ENCODE measurements around the gene CHURC1.

The CHURC1 gene

DNA sequence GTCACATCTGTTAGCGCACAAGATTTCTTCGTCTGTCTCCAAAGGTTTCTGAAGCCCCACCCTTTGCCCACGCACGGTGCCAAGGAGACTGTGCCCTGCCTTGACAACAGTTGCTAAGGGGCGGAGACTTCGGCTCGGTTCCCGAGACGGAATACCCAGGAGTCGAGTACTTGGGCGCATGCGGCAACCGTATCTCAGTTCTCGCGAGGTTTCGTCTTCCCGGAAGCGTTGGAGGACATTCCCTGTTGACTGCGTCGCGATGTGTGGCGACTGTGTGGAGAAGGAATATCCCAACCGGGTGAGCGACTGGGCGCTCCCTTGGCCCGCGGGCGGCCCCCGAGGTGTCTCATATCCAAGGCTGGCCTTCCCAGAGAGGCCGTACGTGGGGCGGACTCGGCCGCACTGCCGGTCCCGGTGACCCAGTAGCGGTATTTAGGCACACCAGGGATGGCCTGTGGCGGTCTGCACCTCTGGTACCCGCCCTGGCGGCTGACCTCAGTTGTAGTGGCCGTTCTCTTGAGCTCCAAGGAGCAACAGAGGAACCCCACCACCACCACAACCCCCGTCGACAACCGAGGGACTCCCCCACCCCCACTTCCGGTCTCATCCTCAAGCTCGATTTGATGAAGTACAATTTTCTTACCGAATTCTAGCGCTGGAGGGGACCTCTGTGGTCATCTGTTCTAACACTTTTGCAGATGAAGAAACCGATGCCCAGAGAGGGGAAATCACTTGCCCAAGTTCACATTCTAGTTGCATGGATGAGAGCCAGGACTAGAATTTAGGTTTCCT lies at the start of gene CHURC1:
Gene CHURC1 (plus strand): TSS at position 219 of the 792 bp plus-strand sequence. CDS start 41 bp downstream, at position 260.
- FAIRE-seq, result peak; percentile 81

DNA sequence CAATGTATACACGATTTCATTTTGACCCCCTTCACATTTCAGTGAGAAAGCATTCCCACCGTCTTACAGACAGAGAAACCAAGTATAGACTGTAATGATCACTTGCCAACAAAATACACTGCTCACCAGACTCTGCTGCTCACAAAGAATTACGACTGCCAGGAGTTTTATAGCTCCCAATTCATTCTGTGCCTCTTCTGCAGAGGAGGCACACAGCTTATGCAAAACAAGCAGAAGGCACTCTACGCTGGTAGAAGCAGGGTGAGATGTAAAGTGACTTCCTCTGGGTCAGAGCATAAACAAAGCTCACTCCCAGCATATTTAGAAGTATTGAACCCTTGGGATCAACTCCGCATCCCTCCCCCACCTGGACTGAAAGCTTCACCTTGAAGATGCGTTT lies 49.1 kb upstream of the CHURC1 start:
- FAIRE-seq, result no peak

GRCh38 chr14:64865992-64866391 lies 48.3 kb upstream of the CHURC1 start:
- no peak for FAIRE-seq

GRCh38 chr14:64867182-64867581 lies 47.1 kb upstream of the CHURC1 start:
- no peak for FAIRE-seq

DNA sequence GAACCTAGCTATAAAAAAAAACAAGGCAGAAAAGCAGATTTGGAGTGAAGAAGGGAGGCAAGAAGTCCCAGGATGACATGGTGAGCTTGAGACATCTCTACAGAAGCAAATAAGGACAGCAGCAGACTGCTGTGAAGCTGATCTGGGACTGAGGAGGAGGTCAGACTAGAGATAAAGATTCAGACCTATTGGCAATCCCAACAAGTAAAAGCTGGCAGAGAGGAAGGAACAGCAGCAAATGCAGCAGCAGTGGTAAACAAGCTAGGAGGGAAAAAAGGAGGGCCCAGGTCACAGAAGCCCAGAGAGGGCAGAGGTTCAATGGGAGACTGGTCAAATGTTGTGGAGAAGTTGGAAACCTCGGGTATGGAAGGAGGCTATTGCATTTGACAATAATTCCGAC lies 45.9 kb upstream of the CHURC1 start:
- no peak for FAIRE-seq

- no peak for FAIRE-seq
Measured at GRCh38 chr14:64868841-64869240, 45.4 kb upstream of the CHURC1 start.

- no peak for FAIRE-seq
Measured at GRCh38 chr14:64870160-64870559, 44.1 kb upstream of the CHURC1 start.

GRCh38 chr14:64871344-64871743 lies 42.9 kb upstream of the CHURC1 start:
- FAIRE-seq, result no peak

- FAIRE-seq, result no peak
Measured at GRCh38 chr14:64873506-64874219, 40.6 kb upstream of the CHURC1 start.

- no peak for FAIRE-seq
Measured at GRCh38 chr14:64875350-64875749, 38.9 kb upstream of the CHURC1 start.

GRCh38 chr14:64877846-64878245 lies 36.4 kb upstream of the CHURC1 start:
- FAIRE-seq, result no peak

- no peak for FAIRE-seq
Measured at GRCh38 chr14:64878837-64879634, 35.2 kb upstream of the CHURC1 start.

GRCh38 chr14:64879635-64880220 lies 34.5 kb upstream of the CHURC1 start, which contains the start of gene SPTB:
Gene SPTB, minus strand, starts transcription at chr14:64879907. Its CDS starts 56,813 bp downstream, at chr14:64823094.
- no peak for FAIRE-seq

GRCh38 chr14:64880221-64881121 lies 33.8 kb upstream of the CHURC1 start:
- FAIRE-seq, result no peak

GRCh38 chr14:64885559-64885958 lies 28.7 kb upstream of the CHURC1 start:
- FAIRE-seq, result no peak

DNA sequence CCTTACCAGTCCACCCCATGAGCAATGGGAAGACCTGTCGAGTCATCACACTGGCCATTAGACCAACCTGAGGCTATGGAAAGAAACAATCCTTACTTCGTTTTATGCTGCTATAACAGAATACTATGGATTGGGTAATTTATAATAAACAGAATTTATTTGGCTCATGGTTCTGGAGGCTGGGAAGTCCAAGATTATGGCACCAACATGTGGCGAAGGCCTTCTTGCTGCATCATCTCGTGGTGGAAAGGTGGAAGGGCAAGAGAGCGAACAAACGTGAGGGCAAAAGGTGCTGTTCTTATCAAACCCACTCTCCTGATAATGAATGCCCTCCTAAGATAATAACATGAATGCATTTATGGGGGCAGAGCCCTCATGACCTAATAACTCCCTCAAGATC lies 24.9 kb upstream of the CHURC1 start:
- no peak for FAIRE-seq

- FAIRE-seq, result no peak
Measured at GRCh38 chr14:64891173-64891838, 22.9 kb upstream of the CHURC1 start.

GRCh38 chr14:64891839-64892375 lies 22.3 kb upstream of the CHURC1 start:
- FAIRE-seq, result peak; percentile 82

DNA sequence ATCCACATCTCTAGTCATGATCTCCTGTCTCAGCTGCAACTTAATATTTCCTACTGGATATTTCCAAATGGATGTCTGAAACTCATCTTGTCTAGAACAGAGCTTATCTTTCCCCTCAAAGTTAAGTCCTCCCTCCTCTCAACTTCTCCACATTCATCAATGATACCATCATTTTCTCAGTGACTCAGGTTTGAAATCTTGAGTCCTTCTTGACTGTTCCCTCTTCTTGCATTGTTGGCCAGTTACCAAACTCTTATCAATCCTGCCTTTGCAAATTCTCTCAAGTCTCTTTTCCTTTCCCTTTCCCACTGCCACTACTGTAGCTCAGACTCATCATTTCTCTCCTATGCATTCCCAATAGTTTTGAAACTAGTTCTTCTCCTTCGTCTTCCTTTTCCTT lies 14.3 kb upstream of the CHURC1 start:
- no peak for FAIRE-seq

GRCh38 chr14:64906022-64906421 lies 8.2 kb upstream of the CHURC1 start:
- no peak for FAIRE-seq
